ENCODE measurements around the gene XDH.

XDH gene

DNA sequence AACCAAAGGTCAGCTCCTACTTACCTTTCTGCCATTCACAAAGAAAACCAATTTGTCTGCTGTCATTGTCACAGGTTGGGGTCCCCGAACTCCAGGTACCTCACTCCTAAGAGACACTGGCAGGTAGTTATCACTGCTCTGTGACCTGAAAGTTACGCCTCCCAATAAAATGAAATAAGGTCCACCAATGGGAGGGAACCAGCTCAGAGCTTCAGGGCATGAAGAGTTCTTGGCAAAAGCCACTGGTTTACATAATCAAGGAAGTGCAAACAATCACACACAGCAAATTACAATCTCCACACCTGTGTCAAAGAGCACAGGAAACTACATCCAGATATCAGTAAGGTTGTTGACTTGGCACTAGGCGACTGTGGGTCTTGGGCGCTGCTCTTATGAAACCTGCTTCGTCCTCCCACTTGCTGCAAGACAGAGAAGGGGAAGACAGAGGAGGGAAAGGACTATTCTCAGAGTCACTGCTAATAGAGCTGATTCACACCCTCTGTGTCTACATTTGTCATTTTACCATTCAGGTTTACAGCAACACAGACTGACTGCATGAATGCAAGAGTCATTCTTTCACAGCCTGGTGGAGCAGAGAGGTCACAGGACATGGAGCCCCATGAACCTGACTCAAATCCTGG is at the start of gene XDH:
Gene XDH (minus strand): TSS at position 142 of the 641 bp plus-strand sequence. CDS start 76 bp downstream, at position 66.
- DNase-seq (ENCODE audit: low read depth in 1 of 2, low spot score in 1 of 2), result no peak

DNA sequence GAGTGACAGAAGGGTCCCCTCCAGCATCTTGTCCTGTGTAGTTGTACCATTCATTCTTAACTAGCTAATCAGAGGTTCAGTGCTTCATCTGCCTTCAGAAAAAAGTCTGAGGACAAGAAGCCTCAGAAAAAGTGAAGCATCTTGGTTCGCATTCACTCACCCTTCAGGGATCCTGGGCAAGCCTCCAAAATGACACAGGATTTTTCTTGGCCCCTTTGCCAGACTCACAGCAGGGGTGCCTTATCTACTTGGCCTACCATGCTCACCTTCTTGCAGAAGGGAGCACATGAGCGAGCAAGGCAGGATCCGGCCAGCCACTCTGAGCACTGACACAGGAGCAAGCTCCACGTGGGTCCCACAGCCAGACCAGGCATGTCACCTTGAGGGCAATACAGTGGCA is 43.1 kb upstream of the XDH start:
- DNase-seq (ENCODE audit: low read depth in 1 of 2, low spot score in 1 of 2), result no peak

DNA sequence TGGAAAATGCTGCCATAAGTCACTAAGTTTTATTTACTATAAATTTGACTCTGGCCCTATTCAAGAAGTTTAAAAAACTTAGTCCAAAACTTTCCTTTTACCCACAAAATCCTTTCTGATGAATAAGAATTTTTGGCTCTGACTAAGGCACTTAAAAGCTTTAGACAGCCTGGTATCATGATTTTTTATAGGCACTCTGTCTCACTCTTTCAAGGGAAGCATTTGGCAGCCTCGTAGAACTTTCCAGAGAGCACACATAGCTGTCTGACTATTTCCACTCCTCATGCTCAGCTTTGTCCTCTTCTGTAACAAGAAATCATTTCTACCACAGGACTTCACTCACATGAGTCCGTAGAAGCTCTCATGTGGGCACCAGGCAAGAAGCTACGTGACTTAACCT is 32.3 kb upstream of the XDH start:
- DNase-seq (ENCODE audit: low read depth in 1 of 2, low spot score in 1 of 2), result no peak

DNA sequence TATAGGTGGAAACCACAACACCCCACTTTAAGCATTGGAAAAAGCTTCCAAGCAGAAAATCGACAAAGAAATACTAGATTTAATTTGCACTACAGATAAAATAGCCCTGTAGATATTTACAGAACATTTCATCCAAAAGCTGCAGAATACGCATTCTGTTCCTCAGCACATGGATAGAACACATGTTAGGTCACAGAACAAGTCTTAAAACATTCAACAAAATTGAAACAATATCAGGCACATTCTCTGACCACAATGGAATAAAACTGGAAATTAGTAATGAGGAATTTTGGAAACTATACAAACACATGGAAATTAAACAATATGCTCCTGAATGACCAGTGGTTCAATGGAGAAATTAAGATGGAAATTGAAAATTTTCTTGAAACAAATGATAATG is 27.8 kb upstream of the XDH start:
- no peak for DNase-seq (ENCODE audit: low read depth in 1 of 2, low spot score in 1 of 2)

DNA sequence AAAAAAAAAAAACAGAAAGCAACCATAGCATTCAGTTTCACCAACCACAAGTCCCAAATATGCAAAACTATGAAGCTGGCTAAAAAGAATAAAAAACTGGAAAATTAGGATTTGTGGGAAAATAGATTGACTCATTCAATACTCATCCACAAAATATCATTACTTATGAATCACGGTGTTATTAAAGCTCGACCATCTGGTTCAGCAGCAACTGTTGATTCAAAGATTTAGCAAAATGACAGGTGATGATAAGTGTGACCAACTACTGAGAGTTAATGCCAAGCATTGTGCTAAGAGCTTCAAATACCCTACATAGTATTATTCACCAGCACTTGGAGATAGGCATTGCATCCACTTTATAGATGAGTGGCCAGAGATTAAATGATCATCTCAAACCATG is 26.2 kb upstream of the XDH start:
- no peak for DNase-seq (ENCODE audit: low read depth in 1 of 2, low spot score in 1 of 2)

DNA sequence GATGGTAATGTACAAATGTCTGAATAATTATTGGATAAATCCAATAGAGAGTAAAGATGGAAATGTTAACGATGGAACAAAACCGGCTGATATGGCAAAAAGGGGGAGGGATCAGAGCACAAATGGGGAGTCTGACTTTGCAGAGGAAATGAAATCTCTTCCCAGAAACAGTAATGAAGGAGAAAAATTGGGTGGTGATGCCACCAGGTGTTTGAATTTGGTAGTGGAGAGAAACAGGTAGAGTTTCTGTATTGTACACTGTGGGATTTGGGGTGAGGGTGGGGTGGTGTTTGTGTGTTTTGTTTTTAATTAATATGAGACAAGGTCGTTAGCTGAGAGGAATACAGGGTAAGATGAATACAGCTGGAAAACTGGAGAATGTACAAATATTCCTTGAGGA is 20.4 kb upstream of the XDH start:
- no peak for DNase-seq (ENCODE audit: low read depth in 1 of 2, low spot score in 1 of 2)

DNA sequence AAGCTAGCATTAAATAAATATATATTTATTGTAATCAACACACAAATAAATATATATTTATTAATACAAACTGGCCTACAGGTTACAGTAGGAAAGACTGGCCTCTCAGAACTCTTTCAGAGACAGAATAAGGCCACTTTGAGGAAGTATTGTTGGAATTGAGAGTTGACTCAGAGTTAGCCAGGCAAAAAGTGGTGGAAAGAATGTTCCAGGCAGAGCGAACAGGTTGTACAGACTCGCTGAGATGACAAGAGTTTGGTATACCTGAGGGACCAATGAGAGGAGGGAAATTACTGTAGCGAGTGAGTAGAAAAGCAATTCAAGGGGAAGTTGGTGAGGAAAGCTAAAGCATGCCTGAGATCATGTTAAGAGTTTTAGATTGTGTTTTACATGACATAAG is 19.0 kb upstream of the XDH start:
- DNase-seq (ENCODE audit: low read depth in 1 of 2, low spot score in 1 of 2), result no peak

DNA sequence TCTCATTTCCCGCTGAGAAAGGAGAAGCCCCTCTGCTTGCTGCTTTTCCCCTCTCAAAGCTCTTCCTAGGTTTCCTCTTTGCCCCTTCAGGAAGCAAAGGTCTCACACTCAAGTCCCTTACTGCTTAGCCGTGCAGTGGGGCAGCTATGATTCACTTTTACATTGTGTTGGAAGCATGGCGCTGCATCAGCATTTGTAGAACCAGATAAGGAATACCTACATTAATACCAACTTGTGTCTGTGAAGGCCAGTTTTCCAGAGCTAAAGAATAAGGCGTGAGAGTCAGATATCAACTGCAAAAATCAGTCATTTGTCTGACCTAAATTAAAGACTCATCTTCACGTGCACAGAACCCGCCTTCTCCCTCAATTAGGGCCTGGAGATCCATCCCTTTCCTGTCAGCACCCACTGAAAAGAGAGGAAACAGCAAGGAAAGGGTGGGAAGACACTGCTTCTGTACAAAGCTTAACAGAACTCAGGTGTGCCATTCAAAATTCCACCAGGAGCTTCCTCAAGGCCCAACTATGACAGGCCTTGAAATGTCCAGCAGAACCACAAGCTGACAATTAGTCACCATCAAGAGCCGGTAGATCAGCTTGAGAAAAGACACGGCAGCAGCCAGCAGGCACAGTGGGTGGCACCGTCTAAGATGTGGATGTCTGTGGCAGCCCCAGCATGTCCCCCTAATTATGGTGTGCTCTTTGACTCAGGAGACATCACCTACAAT is 16.1 kb upstream of the XDH start:
- DNase-seq (ENCODE audit: low read depth in 1 of 2, low spot score in 1 of 2), result no peak

DNA sequence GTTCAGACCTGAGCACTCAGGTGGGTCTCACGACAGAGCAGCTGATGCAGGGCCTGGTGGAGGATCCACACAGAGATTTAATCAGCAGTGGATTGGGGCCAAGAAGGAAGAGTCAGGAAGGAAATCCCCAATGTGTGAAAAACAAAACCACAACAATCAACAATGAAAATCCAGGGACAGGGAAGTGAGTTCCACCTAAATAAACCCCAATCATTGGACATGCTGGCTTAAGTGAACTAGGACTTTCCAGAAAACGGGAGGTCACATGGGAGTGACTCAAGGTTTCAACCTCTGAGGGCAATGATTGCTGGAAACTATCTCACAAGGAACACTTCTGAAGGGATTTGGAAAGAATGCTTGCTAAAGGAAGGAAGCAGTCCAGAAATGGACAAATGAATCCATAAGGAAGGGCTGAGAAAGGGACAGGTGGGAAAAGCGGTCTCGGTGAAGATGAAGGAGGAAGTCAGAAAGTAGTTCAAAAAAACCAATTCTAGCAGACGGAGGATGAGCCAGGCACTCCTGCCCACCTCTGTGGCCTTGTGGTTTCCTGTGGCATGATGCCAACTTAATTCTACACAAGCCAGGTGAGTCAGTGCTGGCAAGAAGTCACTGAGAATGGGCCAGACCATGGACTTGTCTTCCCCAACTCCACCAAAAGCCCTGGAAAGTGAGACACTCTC is 15.4 kb upstream of the XDH start:
- DNase-seq (ENCODE audit: low read depth in 1 of 2, low spot score in 1 of 2), result no peak

DNA sequence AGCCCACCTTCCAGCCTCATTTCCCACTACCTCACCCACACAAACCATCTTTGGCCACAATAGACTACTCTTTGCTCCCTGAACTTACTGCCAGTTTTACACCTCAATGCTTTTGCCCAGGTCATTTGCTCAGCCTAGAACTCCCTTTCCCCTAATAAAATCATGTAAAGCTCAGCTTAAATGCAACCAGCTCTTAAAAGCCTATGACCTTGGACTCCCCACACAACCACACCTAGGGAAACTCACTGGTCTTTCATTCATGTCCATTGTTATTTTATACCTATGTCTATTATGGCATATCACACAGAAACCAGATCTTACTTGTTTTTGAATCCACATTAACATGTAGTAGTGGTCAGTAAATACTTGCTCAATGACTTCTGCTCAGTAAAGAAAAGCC is 14.5 kb upstream of the XDH start:
- no peak for DNase-seq (ENCODE audit: low read depth in 1 of 2, low spot score in 1 of 2)

DNA sequence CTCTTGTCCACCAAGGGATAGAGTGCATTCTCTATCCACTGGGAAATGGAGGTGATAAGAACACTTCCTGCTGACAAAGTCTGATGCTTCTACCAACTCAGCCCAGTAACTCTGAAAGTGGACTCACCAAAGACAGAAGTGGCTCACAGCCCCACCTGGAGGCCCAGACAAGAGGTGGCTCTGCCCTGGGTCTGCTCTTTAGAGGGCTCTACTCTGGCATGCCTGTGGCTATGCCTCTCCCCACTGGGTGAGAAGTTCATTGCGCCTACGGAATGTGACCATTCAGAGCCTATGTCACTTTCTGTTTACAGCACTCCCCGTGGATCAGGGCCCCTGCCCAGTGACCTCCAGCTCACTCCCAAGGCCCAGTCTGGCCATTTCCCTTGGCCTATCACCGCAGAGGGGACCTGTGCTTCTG is 13.5 kb upstream of the XDH start:
- DNase-seq (ENCODE audit: low read depth in 1 of 2, low spot score in 1 of 2), result no peak

DNA sequence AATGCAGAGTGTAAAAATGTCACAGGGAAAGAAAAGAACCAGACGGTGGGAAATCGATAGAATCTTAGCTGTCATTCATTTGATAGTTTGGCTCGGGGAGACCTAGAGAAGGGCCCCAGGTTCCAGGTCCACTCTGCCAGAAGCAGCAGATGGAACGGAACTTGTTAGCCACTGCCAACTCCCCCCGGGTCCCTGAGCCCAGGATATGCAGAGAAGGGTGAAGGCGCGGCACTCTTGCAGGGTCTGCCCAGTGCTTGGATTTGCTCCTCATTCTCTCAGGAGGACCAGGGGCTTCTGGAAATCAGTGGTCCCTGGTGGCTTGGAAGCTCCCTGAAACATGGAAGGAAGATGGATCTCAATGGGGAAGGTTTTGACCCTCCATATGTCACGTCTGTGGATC is 11.6 kb upstream of the XDH start:
- DNase-seq (ENCODE audit: low read depth in 1 of 2, low spot score in 1 of 2), result no peak

DNA sequence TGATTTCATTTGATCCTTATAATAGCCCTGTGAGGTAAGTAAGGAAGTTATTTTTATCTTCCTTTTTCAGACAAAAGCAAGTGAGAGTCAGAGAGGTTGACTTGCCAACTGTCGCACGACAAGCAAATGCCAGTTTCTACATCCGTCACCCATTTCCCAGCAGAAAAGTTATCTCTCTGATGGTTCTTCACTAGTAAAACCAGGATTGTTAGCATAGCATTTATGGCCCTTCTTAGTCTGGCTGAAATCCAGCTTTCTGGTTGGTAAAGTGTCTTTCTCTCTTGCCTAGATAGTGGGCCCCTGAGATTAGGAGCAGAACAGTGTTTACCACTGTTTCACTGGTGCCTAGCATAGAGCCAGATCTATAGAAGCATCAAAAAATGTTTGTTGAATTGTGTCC is 7.1 kb upstream of the XDH start:
- DNase-seq (ENCODE audit: low read depth in 1 of 2, low spot score in 1 of 2), result no peak

DNA sequence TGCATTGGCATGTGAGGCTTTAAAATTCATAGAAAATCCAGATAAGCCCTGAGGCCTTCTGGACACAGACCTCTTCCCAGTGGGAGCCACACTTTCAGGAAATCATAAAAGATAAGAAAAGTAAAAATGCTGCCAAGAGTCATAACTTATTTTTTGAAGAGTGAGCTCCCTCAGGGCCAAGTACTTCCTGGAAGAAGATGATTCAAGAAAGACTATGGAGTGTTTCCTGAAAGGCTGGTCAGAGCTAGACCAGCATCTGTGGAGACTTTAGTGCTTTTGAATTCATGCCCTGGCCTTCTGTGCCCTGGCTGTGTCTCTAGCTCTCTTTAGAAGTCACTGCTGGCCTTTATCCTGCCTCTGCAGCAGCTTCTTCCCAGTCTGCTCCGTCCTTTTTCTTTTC is 6.4 kb upstream of the XDH start:
- no peak for DNase-seq (ENCODE audit: low read depth in 1 of 2, low spot score in 1 of 2)

DNA sequence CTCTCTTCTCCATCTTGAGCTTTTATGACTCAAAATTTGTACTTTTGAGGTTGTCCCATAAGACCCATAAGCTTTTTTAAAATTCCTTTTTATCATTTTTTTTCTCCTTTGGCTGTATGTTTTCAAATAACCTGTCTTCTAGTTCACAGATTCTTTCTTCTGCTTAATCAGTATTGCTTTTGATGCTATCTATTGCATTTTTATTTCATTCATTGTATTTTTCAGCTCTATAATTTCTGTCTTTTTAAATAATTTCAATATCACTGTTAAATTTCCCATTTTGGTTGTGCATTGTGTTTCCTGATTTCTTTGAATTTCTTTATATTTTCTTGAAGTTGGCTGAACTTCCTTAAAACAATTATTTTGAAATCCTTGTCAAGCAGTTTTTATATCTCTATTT is 4.8 kb upstream of the XDH start:
- no peak for DNase-seq (ENCODE audit: low read depth in 1 of 2, low spot score in 1 of 2)

DNA sequence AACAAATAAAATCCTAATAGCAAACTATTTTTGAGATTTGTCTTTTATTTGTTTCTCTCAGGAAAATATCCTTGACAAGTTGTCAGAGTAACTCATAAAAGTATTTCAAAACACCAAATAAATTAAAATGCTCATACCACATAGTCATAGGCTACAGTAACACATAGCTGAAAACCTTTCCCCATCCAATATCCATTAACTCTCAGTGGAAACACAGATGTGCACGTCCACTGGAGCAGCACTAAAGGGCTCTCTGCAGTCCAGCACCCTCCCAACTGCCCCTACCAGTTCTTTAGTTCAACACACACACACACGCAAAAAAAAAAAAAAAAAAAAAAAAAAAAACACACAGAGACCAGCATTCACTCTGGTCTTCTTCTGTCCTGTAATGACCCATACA is 879 bp upstream of the XDH start:
- DNase-seq (ENCODE audit: low read depth in 1 of 2, low spot score in 1 of 2), result no peak

DNA sequence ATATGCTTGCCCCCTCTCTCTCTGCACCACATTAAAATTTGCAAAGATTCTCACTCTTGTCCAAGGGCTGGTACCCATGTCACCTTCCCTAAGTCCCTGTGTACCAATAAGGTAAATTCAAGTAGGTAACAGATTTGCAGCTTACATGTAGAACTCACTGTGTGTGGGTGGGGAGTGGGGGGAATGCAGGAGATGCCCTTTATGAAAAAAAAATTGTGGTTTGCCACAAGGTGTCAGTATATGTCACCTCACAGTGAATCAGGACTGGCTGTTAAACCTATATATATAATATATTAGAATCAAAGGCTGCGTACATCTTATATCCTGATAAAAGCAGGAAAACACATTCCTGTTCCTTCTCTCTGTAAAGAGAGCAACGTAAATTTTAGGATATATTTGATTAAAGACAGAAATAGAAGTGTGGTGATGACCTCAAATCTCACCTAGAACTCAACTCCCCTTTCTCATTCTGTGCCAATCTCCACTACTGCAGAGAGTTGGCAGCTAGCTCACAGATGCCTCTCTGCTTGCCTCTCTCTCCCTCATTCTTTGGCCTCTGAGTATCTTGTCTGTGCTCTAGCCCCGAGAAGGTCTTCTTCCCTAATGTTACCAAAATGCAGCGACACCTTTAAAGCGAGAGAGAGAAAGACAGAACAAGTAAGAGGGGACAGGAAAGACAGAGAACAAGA is 536 bp downstream of the XDH start:
- no peak for DNase-seq (ENCODE audit: low read depth in 1 of 2, low spot score in 1 of 2)

DNA sequence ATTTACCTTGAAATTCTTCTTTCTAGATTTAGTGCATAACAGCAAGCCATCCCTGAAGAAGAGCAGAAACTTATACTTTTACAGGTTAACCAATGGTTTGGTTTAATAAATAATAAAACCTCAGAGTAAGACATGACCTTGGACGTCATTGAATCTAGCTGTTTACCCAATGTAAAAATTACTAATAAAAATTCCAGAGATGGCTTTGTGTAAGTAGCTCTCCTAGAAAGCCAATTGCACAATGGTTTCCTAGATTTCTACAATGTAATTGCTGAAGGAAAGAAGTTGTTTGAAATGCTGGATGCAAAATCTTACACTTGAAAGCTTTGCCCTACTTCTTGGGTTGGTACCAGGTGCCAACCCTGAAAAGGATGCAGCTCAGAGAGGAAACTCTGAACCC is 1.5 kb downstream of the XDH start:
- no peak for DNase-seq (ENCODE audit: low read depth in 1 of 2, low spot score in 1 of 2)

DNA sequence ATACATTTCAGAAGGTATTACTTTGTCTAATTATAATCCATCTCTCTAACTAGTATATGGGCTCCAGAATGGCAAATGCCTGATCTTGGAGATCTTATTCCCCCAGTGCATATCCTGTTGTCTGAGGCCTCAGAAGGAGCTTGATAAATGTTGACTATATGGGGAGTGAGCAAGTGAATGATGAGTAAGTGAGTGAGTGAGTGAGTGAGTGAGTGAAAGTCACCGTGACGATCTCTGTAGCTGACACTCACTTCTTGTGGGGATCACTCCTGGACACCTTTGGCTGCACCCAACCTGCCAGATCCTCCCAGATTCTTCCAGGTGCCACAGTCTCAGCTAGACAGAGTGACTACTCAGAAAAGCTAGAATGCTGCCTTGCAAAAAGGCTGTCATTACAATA is 2.8 kb downstream of the XDH start:
- DNase-seq (ENCODE audit: low read depth in 1 of 2, low spot score in 1 of 2), result no peak

DNA sequence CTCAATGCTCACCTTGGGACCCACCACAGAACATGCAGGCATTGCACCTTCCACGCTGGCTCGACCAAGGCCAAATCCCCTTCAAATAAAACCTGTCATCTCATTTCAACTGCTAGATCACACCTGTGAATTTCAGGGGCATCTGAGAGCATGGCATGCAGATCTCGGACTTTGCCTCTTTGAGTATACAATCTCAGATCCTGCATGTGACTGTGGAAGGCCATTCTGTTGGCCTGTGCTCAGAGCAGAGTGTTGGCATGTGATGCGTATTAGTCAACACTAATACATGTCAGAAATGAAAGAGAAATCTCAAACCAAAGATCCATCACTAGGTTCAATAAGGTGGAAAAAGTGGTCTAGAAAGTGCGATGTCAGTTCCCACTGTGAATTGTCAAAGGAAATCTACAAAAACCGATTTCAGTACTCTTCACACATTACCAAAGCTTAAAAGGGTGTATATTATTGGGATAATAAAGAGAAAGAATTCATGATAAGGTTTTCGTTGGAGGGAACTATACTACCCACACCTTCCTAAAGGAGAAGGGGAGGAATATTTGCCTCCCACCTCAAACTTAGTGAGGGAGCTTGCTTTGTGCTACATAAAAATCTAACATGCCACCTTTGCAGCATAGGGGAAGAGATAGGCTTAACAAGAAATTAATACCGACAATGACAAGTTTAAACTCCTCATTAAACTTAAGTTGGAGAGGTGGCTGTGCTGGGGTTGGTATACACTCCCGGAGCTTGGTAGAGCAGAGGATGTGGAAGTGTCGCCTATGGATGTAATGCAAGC is 7.8 kb downstream of the XDH start:
- DNase-seq (ENCODE audit: low read depth in 1 of 2, low spot score in 1 of 2), result no peak

DNA sequence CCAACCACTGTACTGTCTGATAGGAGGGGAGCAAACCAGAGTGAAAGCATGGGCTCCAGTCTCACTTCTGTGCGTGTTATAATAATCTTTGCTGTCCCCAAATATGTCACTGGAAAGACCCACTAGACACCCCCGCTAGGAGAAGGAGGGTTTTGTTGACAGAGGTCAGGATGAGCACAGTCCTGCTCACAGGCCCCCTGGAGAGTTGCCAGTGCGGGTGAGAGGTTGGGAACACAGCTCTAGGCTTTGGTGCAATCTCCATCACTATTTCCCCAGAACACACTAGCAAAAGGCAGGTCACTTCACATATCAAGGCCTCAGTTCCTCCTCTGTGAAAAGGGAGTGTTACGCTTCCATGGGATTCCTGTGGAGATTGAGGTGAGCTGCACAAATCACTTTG is 9.7 kb downstream of the XDH start:
- no peak for DNase-seq (ENCODE audit: low read depth in 1 of 2, low spot score in 1 of 2)
